ENCODE results near the gene MX2. TPM values are rescaled to one million over a fixed set of nuclear protein-coding genes. Genes with fewer than 3 reads are reported as not detected.

The MX2 gene
- total RNA-seq, 1 donor = 2.6 TPM

DNA sequence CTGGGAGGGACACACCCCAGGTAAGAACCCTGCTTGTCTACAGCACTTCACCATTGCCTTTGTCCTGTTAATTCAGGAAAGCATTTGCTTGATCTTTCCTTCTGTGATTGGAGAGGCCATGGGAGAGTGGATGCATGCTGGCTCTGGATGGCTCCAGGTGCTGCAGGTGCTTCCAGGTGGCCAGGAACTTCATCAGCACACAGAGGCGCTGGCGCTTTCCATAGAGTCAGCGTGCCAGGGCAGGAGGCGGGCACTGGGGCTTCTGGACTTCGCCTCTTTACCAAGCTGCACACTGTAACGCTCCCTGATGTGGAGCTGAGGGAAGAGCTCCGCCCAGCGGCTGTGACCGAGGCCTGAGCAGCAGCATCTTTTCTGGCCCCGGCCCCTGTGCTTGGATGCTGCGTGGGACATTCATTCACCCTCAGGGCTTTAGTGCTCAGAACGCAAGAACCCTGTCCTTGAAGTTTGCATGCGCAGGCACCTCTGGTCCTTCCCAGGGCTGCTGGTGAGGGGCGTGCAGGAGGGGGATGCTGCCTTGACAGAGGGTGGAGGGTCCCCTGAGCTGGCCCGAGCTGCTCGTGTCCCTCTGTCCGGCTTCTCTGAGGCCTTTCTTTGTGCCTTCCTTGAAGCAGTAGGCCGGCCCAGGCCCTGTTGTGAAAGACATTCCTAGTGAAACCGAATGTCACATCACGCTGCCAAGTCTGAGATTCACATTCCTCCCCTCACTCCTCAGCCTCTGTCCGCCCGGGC, 1.6 kb upstream of the MX2 start:
- TF ChIP-seq, protein P1, sequence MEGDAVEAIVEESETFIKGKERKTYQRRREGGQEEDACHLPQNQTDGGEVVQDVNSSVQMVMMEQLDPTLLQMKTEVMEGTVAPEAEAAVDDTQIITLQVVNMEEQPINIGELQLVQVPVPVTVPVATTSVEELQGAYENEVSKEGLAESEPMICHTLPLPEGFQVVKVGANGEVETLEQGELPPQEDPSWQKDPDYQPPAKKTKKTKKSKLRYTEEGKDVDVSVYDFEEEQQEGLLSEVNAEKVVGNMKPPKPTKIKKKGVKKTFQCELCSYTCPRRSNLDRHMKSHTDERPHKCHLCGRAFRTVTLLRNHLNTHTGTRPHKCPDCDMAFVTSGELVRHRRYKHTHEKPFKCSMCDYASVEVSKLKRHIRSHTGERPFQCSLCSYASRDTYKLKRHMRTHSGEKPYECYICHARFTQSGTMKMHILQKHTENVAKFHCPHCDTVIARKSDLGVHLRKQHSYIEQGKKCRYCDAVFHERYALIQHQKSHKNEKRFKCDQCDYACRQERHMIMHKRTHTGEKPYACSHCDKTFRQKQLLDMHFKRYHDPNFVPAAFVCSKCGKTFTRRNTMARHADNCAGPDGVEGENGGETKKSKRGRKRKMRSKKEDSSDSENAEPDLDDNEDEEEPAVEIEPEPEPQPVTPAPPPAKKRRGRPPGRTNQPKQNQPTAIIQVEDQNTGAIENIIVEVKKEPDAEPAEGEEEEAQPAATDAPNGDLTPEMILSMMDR (IDR thresholded peaks at IDR 0.05; ENCODE audit: insufficient read depth, low read depth, low read length) = no peak
- no peak overlapping the region for H3K4me3 ChIP-seq (ENCODE audit: low read depth, low read length)
- DNase-seq (ENCODE audit: low read depth) = peak; percentile 37

DNA sequence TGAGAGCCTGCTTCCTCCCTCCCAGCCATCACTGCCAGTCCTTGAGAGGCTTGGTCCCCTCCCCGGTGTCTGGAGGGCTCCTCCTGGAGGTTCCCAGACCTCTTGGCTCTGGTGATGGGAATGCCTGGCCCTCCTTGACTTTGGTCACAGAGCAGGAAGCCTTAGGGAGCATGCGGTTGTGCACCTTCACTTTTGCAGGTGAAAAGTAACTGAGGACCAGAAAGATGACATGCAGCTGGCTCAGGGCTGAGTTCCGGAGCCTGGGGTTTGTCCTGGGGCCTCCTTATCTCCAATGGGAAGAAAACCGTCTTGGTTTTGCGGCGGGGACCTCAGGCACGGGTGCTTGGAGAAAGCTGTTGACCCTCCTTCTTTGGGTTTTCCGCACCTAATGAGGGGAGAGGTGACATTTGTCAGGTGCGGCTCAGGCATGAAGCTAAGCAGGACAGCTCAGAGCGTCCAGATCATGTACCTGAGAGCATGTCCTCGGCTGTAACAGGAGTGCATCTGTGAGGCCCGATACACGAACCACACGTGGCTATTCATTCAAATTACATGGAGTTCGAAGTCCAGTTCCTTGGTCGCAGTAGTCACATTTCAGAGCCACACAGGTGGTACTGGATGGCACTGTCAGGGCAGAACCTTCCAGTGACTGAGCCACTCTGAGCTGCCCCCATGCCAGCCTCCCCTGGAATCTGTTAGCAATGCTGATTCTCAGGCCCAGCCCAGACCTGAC, 608 bp upstream of the MX2 start:
- TF ChIP-seq, protein P1 (IDR thresholded peaks at IDR 0.05; ENCODE audit: insufficient read depth, low read depth, low read length) = no peak

DNA sequence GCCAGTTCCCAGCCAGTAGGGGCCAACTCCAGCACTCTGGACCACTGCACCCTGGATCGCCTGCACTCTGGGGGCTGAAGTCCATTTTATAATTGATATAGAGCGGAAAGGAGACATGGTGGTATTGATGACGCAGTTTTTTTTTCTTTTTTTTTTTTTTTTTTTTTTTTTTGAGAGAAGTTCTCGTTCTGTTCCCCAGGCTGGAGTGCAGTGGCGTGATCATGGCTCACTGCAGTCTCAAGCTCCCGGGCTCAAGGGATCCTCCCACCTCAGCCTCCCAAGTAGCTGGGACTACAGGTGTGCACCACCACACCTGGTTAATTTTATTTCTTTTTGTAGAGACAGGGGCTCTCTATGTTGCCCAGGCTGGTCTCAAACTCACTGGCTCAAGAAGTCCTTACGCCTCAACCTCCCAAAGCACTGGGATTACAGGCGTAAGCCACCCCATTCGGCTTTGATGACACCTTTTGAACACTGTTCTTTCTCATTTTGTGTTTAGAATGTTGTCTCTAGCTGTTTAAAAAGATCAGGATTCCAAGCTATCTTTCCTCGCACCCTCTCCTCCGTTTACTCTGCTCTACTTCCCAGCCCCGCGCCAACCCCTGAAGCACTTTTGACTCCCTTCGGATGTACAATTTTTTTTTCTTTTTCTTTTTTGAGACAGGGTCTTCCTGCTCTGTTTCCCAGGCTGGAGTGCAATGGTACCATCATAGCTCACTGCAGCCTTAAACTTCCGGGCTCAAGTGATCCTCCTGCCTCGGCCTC, 960 bp downstream of the MX2 start:
- no peak for DNase-seq (ENCODE audit: low read depth)
- H3K4me3 ChIP-seq (ENCODE audit: low read depth, low read length) = peak overlapping the region; percentile 46
- TF ChIP-seq, protein P1 (IDR thresholded peaks at IDR 0.05; ENCODE audit: insufficient read depth, low read depth, low read length) = no peak

More for the DNA sequence above, 608 bp upstream of the MX2 start:
- no peak overlapping the region for H3K4me3 ChIP-seq (ENCODE audit: low read depth, low read length)
- DNase-seq (ENCODE audit: low read depth) = no peak

DNA sequence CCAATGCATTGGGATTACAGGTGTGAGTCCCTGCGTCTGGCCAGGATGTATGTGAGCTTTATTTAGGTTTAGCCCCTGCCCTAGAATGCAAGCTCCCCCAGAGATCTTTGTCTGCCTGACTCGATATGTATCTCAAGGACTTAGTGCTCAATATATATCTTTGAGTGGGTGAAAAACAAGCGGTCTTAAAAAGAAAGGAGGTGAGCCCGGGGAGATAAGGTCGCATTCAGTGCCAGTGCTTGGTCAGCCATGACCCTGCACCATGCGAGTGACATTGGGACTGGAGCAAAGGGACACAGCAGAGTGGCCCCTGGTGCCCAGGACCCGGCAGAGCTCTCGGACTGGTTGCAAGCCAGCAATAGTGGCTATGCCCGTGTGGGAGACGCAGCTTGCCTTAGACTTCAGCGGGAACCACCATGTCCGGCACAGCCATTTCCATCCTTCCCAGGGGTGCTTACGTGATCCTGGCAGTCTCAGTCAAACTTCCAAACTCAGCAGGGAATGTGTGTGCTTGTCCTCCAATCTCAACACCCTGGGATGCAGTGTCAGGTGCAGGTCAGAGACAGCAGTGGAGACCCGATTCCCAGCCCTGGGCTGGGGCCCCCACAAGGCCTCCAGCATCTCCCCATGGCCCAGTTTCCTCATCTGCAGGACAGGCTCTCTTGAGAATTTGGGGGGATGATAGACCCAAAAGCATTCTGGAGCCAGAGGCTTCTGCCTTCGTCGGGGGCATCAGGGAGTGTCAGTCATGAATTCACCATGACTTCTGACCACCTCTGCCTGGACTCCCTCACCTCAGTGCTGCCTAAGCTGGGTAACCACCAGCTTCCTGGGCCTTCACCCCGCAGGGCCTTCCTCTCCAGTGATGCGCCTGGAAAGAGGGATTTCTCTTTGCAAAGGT, 1.8 kb downstream of the MX2 start:
- no peak for DNase-seq (ENCODE audit: low read depth)
- TF ChIP-seq, protein P1 (IDR thresholded peaks at IDR 0.05; ENCODE audit: insufficient read depth, low read depth, low read length) = no peak
- H3K4me3 ChIP-seq (ENCODE audit: low read depth, low read length) = no peak overlapping the region

DNA sequence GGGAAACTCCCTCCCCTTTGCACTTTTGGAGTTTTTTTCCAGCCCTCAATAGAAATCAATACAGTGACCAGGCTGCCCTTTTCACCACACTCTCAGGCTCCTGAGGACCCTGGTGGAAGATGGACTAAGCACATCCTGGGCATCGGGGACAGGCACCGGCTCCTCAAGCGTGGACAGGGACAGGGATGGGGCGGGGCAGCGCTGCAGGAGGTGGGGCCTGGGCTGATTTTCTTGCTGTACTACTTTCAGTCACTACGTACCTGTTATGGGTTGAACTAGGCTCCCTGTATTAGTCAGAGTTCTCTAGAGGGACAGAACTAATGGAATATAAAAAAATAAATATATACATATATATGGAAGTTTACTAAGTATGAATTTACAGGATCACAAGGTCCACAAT, 2.5 kb downstream of the MX2 start:
- TF ChIP-seq, protein P1 (IDR thresholded peaks at IDR 0.05; ENCODE audit: insufficient read depth, low read depth, low read length) = no peak
- DNase-seq (ENCODE audit: low read depth) = no peak
- no peak overlapping the region for H3K4me3 ChIP-seq (ENCODE audit: low read depth, low read length)

Data from fibroblast of villous mesenchyme (primary cell).